Measurements from ENCODE around the gene HOXD9. TPM values are rescaled to one million over a fixed set of nuclear protein-coding genes. Genes with fewer than 3 reads are reported as not detected.

Gene HOXD9
- polyA plus RNA-seq, 1 of the 3 experiments (the other 2 are of a cell fraction) = 4.8 TPM

GRCh38 chr2:176167398-176167797 is 44.9 kb downstream of the HOXD9 start:
- H3K9me3 ChIP-seq = no peaks in the 10 kb centered on the region
- no peaks in the 10 kb centered on the region for H4K20me1 ChIP-seq (ENCODE audit: insufficient read depth)
- H3K27me3 ChIP-seq (ENCODE audit: insufficient read depth) = no peaks in the 10 kb centered on the region
- H2AFZ ChIP-seq (ENCODE audit: low read depth) = no peak overlapping the region
- H3K27ac ChIP-seq (ENCODE audit: low read depth in 2 of 2, low read length in 1 of 2) = no peak overlapping the region
- ChIA-PET CTCF (interaction anchor here (0.6 to 0.8 kb wide), 2 partner anchors 12 to 287 kb away, joined by 3 to 4 read pairs; no protein-coding TSS in a partner anchor), POLR2A (no interaction called here)
- no peak overlapping the region for H3K4me2 ChIP-seq
- peaks cover 0 to 4% of the 10 kb centered on the region in 2 experiments for H3K36me3 ChIP-seq (replicated peaks in 1 of 2; ENCODE audit: control insufficient read depth in 1 of 2, insufficient read depth in 2 of 2, low read length in 1 of 2)
- H3K4me1 ChIP-seq (ENCODE audit: control insufficient read depth in 1 of 2, insufficient read depth in 2 of 2, low read depth in 1 of 2, low read length in 1 of 2) = peaks cover 0 to 10% of the 10 kb centered on the region in 2 experiments; a peak in 1 of 4 replicates
- H3K9me2 ChIP-seq = no peaks in the 10 kb centered on the region
- H3K9ac ChIP-seq = no peak overlapping the region
- H3K79me2 ChIP-seq (ENCODE audit: insufficient read depth) = no peaks in the 10 kb centered on the region
- DNase-seq = no peak
- TF ChIP-seq MXI1 (IDR thresholded peaks at IDR 0.05; ENCODE audit: low read depth, low read length) (no peak), MEF2A (IDR thresholded peaks at IDR 0.05; ENCODE audit: borderline replicate concordance, low read depth) (no peak), ELF1 (IDR thresholded peaks at IDR 0.05) (no peak), FOXM1 (IDR thresholded peaks at IDR 0.05; ENCODE audit: low read depth) (no peak), EZH2phosphoT487 (IDR thresholded peaks at IDR 0.05; ENCODE audit: borderline replicate concordance, low read depth) (no peak), JUND (IDR thresholded peaks at IDR 0.05) (no peak), CTCF (IDR thresholded peaks at IDR 0.05) (no peak), NRF1 (IDR thresholded peaks at IDR 0.05; ENCODE audit: low read depth, low read length) (no peak)
- no peak overlapping the region for H3K4me3 ChIP-seq (ENCODE audit: low read depth in 2 of 2, low read length in 1 of 2)
- no peaks in the 10 kb centered on the region for H3F3A ChIP-seq (replicated peaks; ENCODE audit: insufficient read depth)
- 53% methylated on average over 1 of the region's 1 CpG for WGBS (ENCODE audit: low lambda C conversion rate)

- ChIA-PET POLR2A (interaction anchor here (0.8 kb wide), 1 partner anchor 9 kb away, joined by 4 read pairs; no protein-coding TSS in a partner anchor), CTCF (interaction anchor here (0.7 to 4.2 kb wide), 6 partner anchors 9 to 285 kb away, joined by 3 to 19 read pairs (median 4); partner anchors contain the start of gene HOXD3)
- no peak overlapping the region for H3K9ac ChIP-seq
- no peak overlapping the region for H3K4me2 ChIP-seq
- H3F3A ChIP-seq (replicated peaks; ENCODE audit: insufficient read depth) = no peaks in the 10 kb centered on the region
- peaks cover 0 to 4% of the 10 kb centered on the region in 2 experiments for H3K36me3 ChIP-seq (replicated peaks in 1 of 2; ENCODE audit: control insufficient read depth in 1 of 2, insufficient read depth in 2 of 2, low read length in 1 of 2)
- no peaks in the 10 kb centered on the region for H3K9me2 ChIP-seq
- DNase-seq = no peak
- H3K27ac ChIP-seq (ENCODE audit: low read depth in 2 of 2, low read length in 1 of 2) = no peak overlapping the region; a peak in 1 of 4 replicates
- H3K9me3 ChIP-seq = no peaks in the 10 kb centered on the region
- H3K4me3 ChIP-seq (ENCODE audit: low read depth in 2 of 2, low read length in 1 of 2) = no peak overlapping the region
- H3K27me3 ChIP-seq (ENCODE audit: insufficient read depth) = no peaks in the 10 kb centered on the region
- no peaks in the 10 kb centered on the region for H3K79me2 ChIP-seq (ENCODE audit: insufficient read depth)
- WGBS (ENCODE audit: low lambda C conversion rate) = 100% methylated on average over 1 of the region's 5 CpGs
- no peaks in the 10 kb centered on the region for H4K20me1 ChIP-seq (ENCODE audit: insufficient read depth)
- H3K4me1 ChIP-seq (ENCODE audit: control insufficient read depth in 1 of 2, insufficient read depth in 2 of 2, low read depth in 1 of 2, low read length in 1 of 2) = peaks cover 0 to 10% of the 10 kb centered on the region in 2 experiments; a peak in 1 of 4 replicates
- no peak overlapping the region for H2AFZ ChIP-seq (ENCODE audit: low read depth)
- no peak for TF ChIP-seq TCF12 (IDR thresholded peaks at IDR 0.05)
- TF ChIP-seq FOSL2 (IDR thresholded peaks at IDR 0.05; ENCODE audit: borderline replicate concordance, low read depth) = no peak
- no peak for TF ChIP-seq POLR2AphosphoS5 (IDR thresholded peaks at IDR 0.05; ENCODE audit: low read depth, low read length)
- no peak for TF ChIP-seq FOXJ3 (CRISPR knock-in tag; IDR thresholded peaks at IDR 0.05)
- TF ChIP-seq TEAD4 (IDR thresholded peaks at IDR 0.05; ENCODE audit: borderline replicate concordance, insufficient read depth) = no peak
- TF ChIP-seq EP300 (IDR thresholded peaks at IDR 0.05; ENCODE audit: borderline replicate concordance in 1 of 2, low read depth in 1 of 2, low read length in 1 of 2) = no peak
- TF ChIP-seq CTCF (IDR thresholded peaks at IDR 0.05) = no peak
- TF ChIP-seq IRF3 (IDR thresholded peaks at IDR 0.05; ENCODE audit: low read depth, low read length) = no peak
- no peak for TF ChIP-seq SMC3 (IDR thresholded peaks at IDR 0.05; ENCODE audit: low read depth, low read length)
- TF ChIP-seq CHD2 (IDR thresholded peaks at IDR 0.05; ENCODE audit: low read length, partially characterized antibody) = no peak
- no peak for TF ChIP-seq NFIC (IDR thresholded peaks at IDR 0.05; ENCODE audit: borderline replicate concordance)
- no peak for TF ChIP-seq FOXM1 (IDR thresholded peaks at IDR 0.05; ENCODE audit: low read depth)
- no peak for TF ChIP-seq JUND (IDR thresholded peaks at IDR 0.05)
- TF ChIP-seq SIN3A (IDR thresholded peaks at IDR 0.05; ENCODE audit: borderline replicate concordance, low read depth, low read length) = no peak
- no peak for TF ChIP-seq RAD21 (IDR thresholded peaks at IDR 0.05; ENCODE audit: low read length)
- no peak for TF ChIP-seq RXRA (IDR thresholded peaks at IDR 0.05; ENCODE audit: borderline replicate concordance, low read depth)
- TF ChIP-seq RFX5 (IDR thresholded peaks at IDR 0.05; ENCODE audit: low read length) = no peak
- no peak for TF ChIP-seq RCOR1 (IDR thresholded peaks at IDR 0.05; ENCODE audit: low read length)
- no peak for TF ChIP-seq PBX3 (IDR thresholded peaks at IDR 0.05)
Observed at GRCh38 chr2:176169181-176169580, 46.7 kb downstream of the HOXD9 start.
